ENCODE measurements around the gene EAF2.
"Not testable (repeated sequence)": the region's sequence is repeated elsewhere in the genome, so short reads cannot be mapped to it uniquely, and the experiment has no call there.

EAF2 gene

DNA sequence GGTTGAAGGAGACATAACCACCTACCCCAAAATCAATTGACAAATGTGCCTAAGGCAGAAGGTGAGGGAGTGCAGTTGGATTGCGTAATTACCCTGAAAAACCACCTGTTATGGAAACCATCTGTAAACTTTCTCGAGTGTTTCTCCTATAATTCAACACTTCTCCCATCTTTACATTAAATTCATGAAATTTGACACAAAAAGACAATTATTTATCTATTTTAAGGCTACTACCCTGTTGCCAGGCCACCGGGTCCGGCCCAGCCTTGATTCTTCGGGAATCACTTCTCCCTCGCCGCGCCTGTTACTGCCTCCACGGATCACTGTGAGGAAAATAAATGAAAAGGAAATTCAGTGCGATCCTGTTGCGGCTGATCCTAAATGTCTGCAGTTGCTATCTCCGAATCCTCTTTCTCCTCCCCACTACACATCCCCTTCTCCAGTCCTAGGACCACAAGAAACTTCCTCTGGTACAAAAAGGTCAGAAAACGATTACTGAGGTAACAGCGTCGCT, 795 bp upstream of the EAF2 start:
- no peaks in the 10 kb centered on the region for H3K27me3 Mint-ChIP-seq
- peak overlapping the region; percentile 88 to 96 for H3K4me3 Mint-ChIP-seq
- H3K36me3 Mint-ChIP-seq: peaks cover 29 to 40% of the 10 kb centered on the region in 2 donors
- no peaks in the 10 kb centered on the region for H3K9me3 Mint-ChIP-seq
- H3K4me1 Mint-ChIP-seq: peaks cover 12 to 57% of the 10 kb centered on the region in 2 donors
- peak overlapping the region; percentile 97 for H3K27ac Mint-ChIP-seq
- no peak for DNase-seq
- no peak for ATAC-seq (replicated peaks)

DNA sequence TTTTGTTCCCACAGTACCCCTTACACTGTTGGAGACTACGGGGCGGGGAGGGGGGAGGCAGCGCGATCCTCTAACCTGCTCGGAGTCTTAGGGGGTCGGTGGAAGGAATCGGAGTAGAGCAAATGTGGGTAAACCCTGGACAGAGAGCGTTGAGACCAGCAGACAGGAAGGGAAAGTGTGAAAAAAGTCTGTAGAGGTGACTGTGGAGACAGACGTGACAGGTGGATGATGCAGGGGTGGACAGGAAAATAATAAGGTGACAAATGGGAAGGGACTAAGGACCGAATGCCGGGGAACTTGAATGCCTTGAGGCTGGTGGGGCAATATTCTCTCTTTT, 424 bp downstream of the EAF2 start:
- H3K9me3 Mint-ChIP-seq: no peaks in the 10 kb centered on the region
- H3K27ac Mint-ChIP-seq: peak overlapping the region; percentile 97
- ATAC-seq (replicated peaks): peak; percentile 31 to 33
- H3K27me3 Mint-ChIP-seq: no peaks in the 10 kb centered on the region
- H3K36me3 Mint-ChIP-seq: peaks cover 33 to 50% of the 10 kb centered on the region in 2 donors
- no peak for DNase-seq
- peak overlapping the region; percentile 88 to 96 for H3K4me3 Mint-ChIP-seq
- peaks cover 12 to 50% of the 10 kb centered on the region in 2 donors for H3K4me1 Mint-ChIP-seq

DNA sequence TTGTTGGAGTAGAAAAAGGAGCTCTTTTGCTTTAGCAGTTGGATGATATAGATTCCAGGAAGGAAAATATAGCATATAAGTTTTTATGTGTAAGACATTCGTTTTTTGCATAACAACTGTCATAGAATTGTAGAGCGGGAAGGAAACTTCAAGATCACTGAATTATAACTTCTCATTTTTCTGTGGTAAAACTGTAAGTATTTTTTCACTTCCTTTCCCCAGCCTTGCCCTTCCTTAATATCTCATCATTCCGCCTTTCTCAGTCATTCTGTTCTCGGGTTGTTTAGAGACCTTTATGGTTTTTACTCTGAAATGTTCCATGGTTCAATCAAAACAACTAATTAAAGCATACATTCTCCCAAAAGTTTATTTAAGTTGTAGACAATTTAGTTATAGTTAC, 1.1 kb downstream of the EAF2 start:
- Mint-ChIP-seq H3K27me3 (no peaks in the 10 kb centered on the region), H3K36me3 (peaks cover 37 to 49% of the 10 kb centered on the region in 2 donors), H3K27ac (peak overlapping the region; percentile 97), H3K4me3 (peak overlapping the region; percentile 88 to 96), H3K9me3 (no peaks in the 10 kb centered on the region), H3K4me1 (peaks cover 10 to 49% of the 10 kb centered on the region in 2 donors)
- DNase-seq (no peak), ATAC-seq (replicated peaks) (no peak)

DNA sequence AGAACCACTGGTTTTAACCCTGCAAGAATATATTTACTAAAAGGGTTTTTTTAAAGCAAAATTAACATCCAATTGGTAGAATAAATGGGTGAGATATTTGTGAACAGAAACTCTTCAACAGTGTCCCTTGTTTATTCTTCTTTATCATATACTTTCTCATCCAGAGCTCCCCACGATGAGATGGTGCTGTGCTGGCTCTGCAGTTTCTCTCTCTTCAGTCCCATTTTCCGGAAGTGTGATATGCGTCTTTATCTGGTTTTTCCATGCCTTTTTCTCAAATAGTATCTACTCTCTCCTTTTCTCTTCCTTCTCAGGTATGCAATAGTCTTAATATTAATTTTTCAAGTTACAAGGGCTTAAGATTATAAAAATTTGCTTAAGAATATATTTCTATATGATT, 1.5 kb downstream of the EAF2 start:
- peaks cover 10 to 47% of the 10 kb centered on the region in 2 donors for H3K4me1 Mint-ChIP-seq
- ATAC-seq (replicated peaks): no peak
- H3K9me3 Mint-ChIP-seq: no peaks in the 10 kb centered on the region
- H3K27ac Mint-ChIP-seq: peak overlapping the region; percentile 97
- H3K4me3 Mint-ChIP-seq: peak overlapping the region; percentile 88 to 96
- H3K27me3 Mint-ChIP-seq: no peaks in the 10 kb centered on the region
- peaks cover 39 to 47% of the 10 kb centered on the region in 2 donors for H3K36me3 Mint-ChIP-seq
- no peak for DNase-seq

- H3K27ac Mint-ChIP-seq: no peak overlapping the region
- no peaks in the 10 kb centered on the region for H3K27me3 Mint-ChIP-seq
- no peak for ATAC-seq (replicated peaks)
- H3K4me1 Mint-ChIP-seq: peaks cover 14 to 43% of the 10 kb centered on the region in 2 donors
- H3K4me3 Mint-ChIP-seq: no peak overlapping the region
- no peak for DNase-seq
- peaks cover 34 to 37% of the 10 kb centered on the region in 2 donors for H3K36me3 Mint-ChIP-seq
- H3K9me3 Mint-ChIP-seq: no peaks in the 10 kb centered on the region
These were observed 5.0 kb downstream of the EAF2 start for GRCh38 chr3:121839962-121840361.

GRCh38 chr3:121844892-121845291, 9.9 kb downstream of the EAF2 start:
- ATAC-seq (replicated peaks) (no peak), DNase-seq (no peak)
- H3K36me3 Mint-ChIP-seq: peaks cover 38% of the 10 kb centered on the region in 2 donors
- no peaks in the 10 kb centered on the region for H3K27me3 Mint-ChIP-seq
- peak overlapping the region; percentile 25 for H3K27ac Mint-ChIP-seq
- no peak overlapping the region for H3K4me3 Mint-ChIP-seq
- no peaks in the 10 kb centered on the region for H3K9me3 Mint-ChIP-seq
- peaks cover 21 to 62% of the 10 kb centered on the region in 2 donors for H3K4me1 Mint-ChIP-seq

DNA sequence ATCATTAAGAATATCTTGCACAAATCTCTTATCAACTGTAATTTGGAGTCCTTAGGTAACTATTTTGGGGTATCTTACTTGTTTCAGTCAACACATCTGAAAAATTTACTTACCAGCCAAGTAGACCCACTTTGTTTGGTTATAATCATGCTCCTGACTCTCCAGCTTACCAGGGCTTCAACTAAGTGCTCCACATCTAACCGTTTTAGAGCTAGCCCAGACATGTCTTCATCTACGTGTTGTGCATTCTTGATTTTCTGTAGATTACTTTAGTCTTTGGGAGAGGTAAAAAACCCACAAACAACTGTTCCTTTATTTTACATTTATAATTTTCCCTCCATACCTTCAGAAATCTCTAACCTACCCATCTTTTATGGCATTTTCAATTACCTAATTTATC, 17.2 kb downstream of the EAF2 start:
- DNase-seq: no peak
- H3K4me1 Mint-ChIP-seq: peaks cover 18 to 61% of the 10 kb centered on the region in 2 donors
- H3K27ac Mint-ChIP-seq: no peak overlapping the region
- no peak overlapping the region for H3K4me3 Mint-ChIP-seq
- H3K9me3 Mint-ChIP-seq: no peaks in the 10 kb centered on the region
- no peaks in the 10 kb centered on the region for H3K27me3 Mint-ChIP-seq
- no peak for ATAC-seq (replicated peaks)
- H3K36me3 Mint-ChIP-seq: peaks cover 37 to 40% of the 10 kb centered on the region in 2 donors

DNA sequence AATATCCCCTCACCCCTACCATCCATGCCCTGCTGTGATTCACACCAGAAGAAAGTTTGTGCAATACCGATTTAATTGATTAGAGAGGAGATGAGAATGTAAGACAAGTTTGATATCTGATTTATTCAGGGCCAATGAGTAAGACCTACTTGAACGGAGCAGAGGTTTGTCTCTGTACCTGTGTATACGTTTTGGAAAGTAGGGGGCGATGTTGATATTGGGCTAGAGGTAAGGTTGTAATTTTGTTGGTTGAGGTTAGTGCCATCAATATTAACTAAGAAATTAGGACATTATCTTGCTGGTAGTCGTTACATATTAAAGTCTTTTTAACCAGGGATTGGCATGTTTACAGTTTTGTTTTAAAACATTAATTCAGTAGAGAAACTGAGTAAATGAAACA, 20.5 kb downstream of the EAF2 start:
- H3K36me3 Mint-ChIP-seq: peaks cover 50 to 51% of the 10 kb centered on the region in 2 donors
- no peak overlapping the region for H3K4me3 Mint-ChIP-seq
- H3K27me3 Mint-ChIP-seq: no peaks in the 10 kb centered on the region
- DNase-seq (no peak), ATAC-seq (replicated peaks) (peak in 1 of 2 donors; percentile 51)
- peak overlapping the region; percentile 40 for H3K27ac Mint-ChIP-seq
- peaks cover 24 to 56% of the 10 kb centered on the region in 2 donors for H3K4me1 Mint-ChIP-seq
- H3K9me3 Mint-ChIP-seq: no peaks in the 10 kb centered on the region

DNA sequence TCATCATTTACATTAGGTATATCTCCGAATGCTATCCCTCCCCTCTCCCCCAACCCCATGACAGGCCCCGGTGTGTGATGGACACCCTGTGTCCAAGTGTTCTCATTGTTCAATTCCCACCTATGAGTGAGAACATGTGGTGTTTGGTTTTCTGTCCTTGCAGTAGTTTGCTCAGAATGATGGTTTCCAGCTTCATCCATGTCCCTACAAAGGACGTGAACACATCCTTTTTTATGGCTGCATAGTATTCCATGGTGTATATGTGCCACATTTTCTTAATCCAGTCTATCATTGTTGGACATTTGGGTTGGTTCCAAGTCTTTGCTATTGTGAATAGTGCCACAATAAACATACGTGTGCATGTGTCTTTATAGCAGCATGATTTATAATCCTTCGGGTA, 22.8 kb downstream of the EAF2 start:
- H3K36me3 Mint-ChIP-seq: peaks cover 64 to 67% of the 10 kb centered on the region in 2 donors
- ATAC-seq (replicated peaks); H3K27ac Mint-ChIP-seq; H3K4me3 Mint-ChIP-seq; H3K27me3 Mint-ChIP-seq; DNase-seq; H3K9me3 Mint-ChIP-seq: not testable (repeated sequence)
- peaks cover 28 to 57% of the 10 kb centered on the region in 2 donors for H3K4me1 Mint-ChIP-seq

- not testable (repeated sequence) for H3K9me3 Mint-ChIP-seq; H3K4me3 Mint-ChIP-seq; H3K27ac Mint-ChIP-seq; DNase-seq; ATAC-seq (replicated peaks); H3K27me3 Mint-ChIP-seq
- Mint-ChIP-seq H3K36me3 (peaks cover 76 to 82% of the 10 kb centered on the region in 2 donors), H3K4me1 (peaks cover 29 to 78% of the 10 kb centered on the region in 2 donors)
These were observed 28.2 kb downstream of the EAF2 start for GRCh38 chr3:121863247-121863646.

- Mint-ChIP-seq H3K9me3 (peaks cover 0 to 3% of the 10 kb centered on the region in 2 donors), H3K36me3 (peaks cover 75 to 82% of the 10 kb centered on the region in 2 donors)
- no peak for ATAC-seq (replicated peaks)
These were observed 28.8 kb downstream of the EAF2 start for GRCh38 chr3:121863801-121864200.

DNA sequence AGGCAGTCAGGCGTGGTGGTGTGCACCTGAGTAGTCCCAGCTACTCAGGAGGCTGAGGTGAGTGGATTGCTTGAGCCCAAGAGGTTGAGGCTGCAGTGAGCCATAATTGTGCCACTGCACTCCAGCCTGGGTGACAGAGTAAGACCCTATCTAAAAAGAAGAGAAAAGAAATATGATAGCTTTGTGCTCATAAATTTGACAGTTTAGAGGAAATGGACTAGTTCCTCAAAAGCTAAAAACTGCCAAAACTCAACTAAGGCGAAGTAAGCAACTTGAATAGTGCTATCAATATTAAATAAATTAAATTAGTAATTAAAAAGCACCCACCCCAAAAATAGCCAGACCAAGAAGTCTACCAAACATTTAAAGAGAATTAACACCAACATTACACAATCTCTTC, 34.7 kb downstream of the EAF2 start:
- Mint-ChIP-seq H3K36me3 (peaks cover 50 to 64% of the 10 kb centered on the region in 2 donors), H3K27me3 (no peaks in the 10 kb centered on the region), H3K4me3 (no peak overlapping the region), H3K27ac (no peak overlapping the region), H3K4me1 (peaks cover 36 to 68% of the 10 kb centered on the region in 2 donors), H3K9me3 (no peaks in the 10 kb centered on the region)
- ATAC-seq (replicated peaks): peak in 1 of 2 donors; percentile 31
- no peak for DNase-seq

More at GRCh38 chr3:121863801-121864200, 28.8 kb downstream of the EAF2 start:
- Mint-ChIP-seq H3K4me3 (no peak overlapping the region), H3K4me1 (peaks cover 30 to 78% of the 10 kb centered on the region in 2 donors), H3K27ac (no peak overlapping the region), H3K27me3 (no peaks in the 10 kb centered on the region)
- DNase-seq: no peak

GRCh38 chr3:121870717-121871116, 35.7 kb downstream of the EAF2 start:
- H3K4me3 Mint-ChIP-seq: no peak overlapping the region
- peaks cover 56 to 74% of the 10 kb centered on the region in 2 donors for H3K36me3 Mint-ChIP-seq
- ATAC-seq (replicated peaks) (no peak), DNase-seq (no peak)
- H3K4me1 Mint-ChIP-seq: peaks cover 42 to 76% of the 10 kb centered on the region in 2 donors
- H3K9me3 Mint-ChIP-seq: no peaks in the 10 kb centered on the region
- H3K27me3 Mint-ChIP-seq: no peaks in the 10 kb centered on the region
- H3K27ac Mint-ChIP-seq: no peak overlapping the region

DNA sequence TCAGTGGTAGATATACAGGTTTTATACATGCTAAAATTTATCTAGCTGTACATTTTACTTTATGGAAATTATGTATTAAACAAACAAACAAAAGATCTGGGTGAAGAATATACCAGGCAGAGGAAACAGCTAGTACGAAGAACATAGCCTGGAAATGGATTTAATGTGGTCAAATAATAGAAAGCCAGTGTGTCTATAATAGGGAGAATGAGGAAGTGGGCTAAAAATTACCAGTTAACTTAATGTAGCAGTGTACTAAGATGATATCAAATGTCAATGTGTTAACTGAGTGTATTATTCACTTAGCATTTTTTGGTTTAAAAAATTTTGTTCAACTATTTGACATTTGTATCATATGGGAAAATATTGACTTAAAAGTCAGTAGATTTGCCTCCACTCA, 36.4 kb downstream of the EAF2 start:
- ATAC-seq (replicated peaks): peak; percentile 75
- Mint-ChIP-seq H3K36me3 (peaks cover 54 to 70% of the 10 kb centered on the region in 2 donors), H3K9me3 (no peaks in the 10 kb centered on the region)

DNA sequence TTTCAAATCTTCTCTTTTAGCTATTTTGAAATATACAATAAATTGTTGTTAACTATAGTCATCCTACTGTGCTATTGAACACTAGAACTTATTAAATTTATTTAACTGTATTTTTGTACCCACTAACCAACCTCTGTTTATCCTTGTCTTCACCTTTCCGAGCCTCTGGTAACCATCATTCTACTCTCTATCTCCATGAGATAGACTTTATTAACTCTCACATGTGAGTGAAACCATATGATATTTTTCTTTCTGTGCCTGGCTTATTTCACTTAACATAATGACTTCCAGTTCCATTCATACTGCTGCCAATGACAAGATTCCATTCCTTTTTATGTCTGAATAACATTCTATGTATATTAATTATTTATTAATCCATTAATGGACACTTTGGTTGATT, 43.4 kb downstream of the EAF2 start:
- H3K27me3 Mint-ChIP-seq: no peaks in the 10 kb centered on the region
- no peak overlapping the region for H3K4me3 Mint-ChIP-seq
- H3K9me3 Mint-ChIP-seq: no peaks in the 10 kb centered on the region
- no peak for ATAC-seq (replicated peaks)
- peaks cover 41 to 57% of the 10 kb centered on the region in 2 donors for H3K36me3 Mint-ChIP-seq
- H3K4me1 Mint-ChIP-seq: peaks cover 19 to 54% of the 10 kb centered on the region in 2 donors
- DNase-seq: no peak
- peak overlapping the region; percentile 28 for H3K27ac Mint-ChIP-seq

More for the DNA sequence above, 36.4 kb downstream of the EAF2 start:
- Mint-ChIP-seq H3K27ac (no peak overlapping the region), H3K4me3 (no peak overlapping the region), H3K27me3 (no peaks in the 10 kb centered on the region), H3K4me1 (peaks cover 44 to 77% of the 10 kb centered on the region in 2 donors)
- no peak for DNase-seq

Data from stimulated activated naive B cell treated with anti-CD40 and anti-IgM and Interleukin-4, amounts not matched to agents 10 μg/mL and 1 μg/mL and 100 μg/mL, for 72 hours (primary cell).